ENCODE data around the gene TAS2R16. TPM values are rescaled to one million over a fixed set of nuclear protein-coding genes. Genes with fewer than 3 reads are reported as not detected.

The TAS2R16 gene, protein sequence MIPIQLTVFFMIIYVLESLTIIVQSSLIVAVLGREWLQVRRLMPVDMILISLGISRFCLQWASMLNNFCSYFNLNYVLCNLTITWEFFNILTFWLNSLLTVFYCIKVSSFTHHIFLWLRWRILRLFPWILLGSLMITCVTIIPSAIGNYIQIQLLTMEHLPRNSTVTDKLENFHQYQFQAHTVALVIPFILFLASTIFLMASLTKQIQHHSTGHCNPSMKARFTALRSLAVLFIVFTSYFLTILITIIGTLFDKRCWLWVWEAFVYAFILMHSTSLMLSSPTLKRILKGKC
- not detected in 2 replicates for total RNA-seq (2014; rRNA removed; shearing (Covaris generic))
- polyA plus RNA-seq (2016; fragmentation: Nextera tagmentation; extraction: Ambion mirVana) = not detected in 2 replicates
- long read RNA-seq = 0 reads

DNA sequence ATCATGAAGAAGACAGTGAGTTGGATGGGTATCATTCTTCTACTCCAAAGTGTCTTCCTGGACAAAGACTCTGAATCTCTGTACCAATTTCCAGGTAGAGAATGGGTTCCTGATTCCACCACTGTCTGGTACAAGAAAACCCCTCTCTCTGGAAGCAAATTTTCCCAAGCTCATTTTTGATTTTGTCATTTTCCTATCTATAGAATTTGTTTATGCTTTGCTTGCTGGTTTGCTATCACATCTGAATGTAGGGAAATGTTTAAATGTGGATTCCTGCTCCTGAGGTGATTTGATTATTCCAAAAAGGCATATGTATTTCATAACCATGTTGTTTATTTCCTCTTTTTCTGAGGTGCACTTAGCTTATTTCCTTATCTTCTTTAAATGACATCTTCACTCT lies at the start of gene TAS2R16:
Gene TAS2R16, minus strand, starts transcription at position 101 of the 400 bp plus-strand sequence. Its CDS starts 66 bp downstream, at position 35.
- Histone ChIP-seq H2AFZ (no peak within 1 kb of the TSS), H3K27ac (ENCODE audit: low read depth) (no peak within 1 kb of the TSS), H3K36me3 (ENCODE audit: insufficient read depth) (no peaks in the 10 kb centered on the region), H3K27me3 (ENCODE audit: insufficient read depth) (no peaks in the 10 kb centered on the region), H3K4me3 (no peak within 1 kb of the TSS), H3F3A (replicated peaks; ENCODE audit: low read depth) (no peaks in the 10 kb centered on the region), H3K4me2 (no peak within 1 kb of the TSS), H4K20me1 (replicated peaks; ENCODE audit: insufficient read depth) (no peaks in the 10 kb centered on the region), H3K4me1 (ENCODE audit: insufficient read depth) (no peaks in the 10 kb centered on the region), H3K79me2 (replicated peaks; ENCODE audit: insufficient read depth) (no peaks in the 10 kb centered on the region), H3K9me2 (ENCODE audit: insufficient read depth) (peaks cover 6% of the 10 kb centered on the region; the same call in 1 of the 2 replicates)
- Mint-ChIP-seq H3K27ac (no peak within 1 kb of the TSS), H3K27me3 (ENCODE audit: insufficient read depth, low read depth, poor library complexity) (peaks cover 1% of the 10 kb centered on the region), H3K36me3 (ENCODE audit: low read depth) (no peaks in the 10 kb centered on the region), H3K9me3 (no peaks in the 10 kb centered on the region), H3K4me3 (no peak within 1 kb of the TSS), H3K4me1 (no peaks in the 10 kb centered on the region; the same call in 2 of the 3 replicates)
- ATAC-seq = no peak
- TF ChIP-seq JUNB (IDR thresholded peaks at IDR 0.05; ENCODE audit: unreplicated experiment) (no peak), ZNF331 (CRISPR knock-in tag; IDR thresholded peaks at IDR 0.05; ENCODE audit: low read depth) (no peak), EZH2 (IDR thresholded peaks at IDR 0.05; ENCODE audit: low read depth, unreplicated experiment) (no peak), STAT1 (IDR thresholded peaks at IDR 0.05; ENCODE audit: unreplicated experiment) (no peak), NANOG (IDR thresholded peaks at IDR 0.05; ENCODE audit: borderline replicate concordance) (no peak), POLR2AphosphoS5 (IDR thresholded peaks at IDR 0.05; ENCODE audit: low read depth) (no peak), ZNF114 (CRISPR knock-in tag; IDR thresholded peaks at IDR 0.05) (no peak), EZH2phosphoT487 (IDR thresholded peaks at IDR 0.05; ENCODE audit: unreplicated experiment) (no peak), CREB1 (CRISPR knock-in tag; IDR thresholded peaks at IDR 0.05; ENCODE audit: low read depth) (no peak)
- TF ChIP-seq, protein P1, sequence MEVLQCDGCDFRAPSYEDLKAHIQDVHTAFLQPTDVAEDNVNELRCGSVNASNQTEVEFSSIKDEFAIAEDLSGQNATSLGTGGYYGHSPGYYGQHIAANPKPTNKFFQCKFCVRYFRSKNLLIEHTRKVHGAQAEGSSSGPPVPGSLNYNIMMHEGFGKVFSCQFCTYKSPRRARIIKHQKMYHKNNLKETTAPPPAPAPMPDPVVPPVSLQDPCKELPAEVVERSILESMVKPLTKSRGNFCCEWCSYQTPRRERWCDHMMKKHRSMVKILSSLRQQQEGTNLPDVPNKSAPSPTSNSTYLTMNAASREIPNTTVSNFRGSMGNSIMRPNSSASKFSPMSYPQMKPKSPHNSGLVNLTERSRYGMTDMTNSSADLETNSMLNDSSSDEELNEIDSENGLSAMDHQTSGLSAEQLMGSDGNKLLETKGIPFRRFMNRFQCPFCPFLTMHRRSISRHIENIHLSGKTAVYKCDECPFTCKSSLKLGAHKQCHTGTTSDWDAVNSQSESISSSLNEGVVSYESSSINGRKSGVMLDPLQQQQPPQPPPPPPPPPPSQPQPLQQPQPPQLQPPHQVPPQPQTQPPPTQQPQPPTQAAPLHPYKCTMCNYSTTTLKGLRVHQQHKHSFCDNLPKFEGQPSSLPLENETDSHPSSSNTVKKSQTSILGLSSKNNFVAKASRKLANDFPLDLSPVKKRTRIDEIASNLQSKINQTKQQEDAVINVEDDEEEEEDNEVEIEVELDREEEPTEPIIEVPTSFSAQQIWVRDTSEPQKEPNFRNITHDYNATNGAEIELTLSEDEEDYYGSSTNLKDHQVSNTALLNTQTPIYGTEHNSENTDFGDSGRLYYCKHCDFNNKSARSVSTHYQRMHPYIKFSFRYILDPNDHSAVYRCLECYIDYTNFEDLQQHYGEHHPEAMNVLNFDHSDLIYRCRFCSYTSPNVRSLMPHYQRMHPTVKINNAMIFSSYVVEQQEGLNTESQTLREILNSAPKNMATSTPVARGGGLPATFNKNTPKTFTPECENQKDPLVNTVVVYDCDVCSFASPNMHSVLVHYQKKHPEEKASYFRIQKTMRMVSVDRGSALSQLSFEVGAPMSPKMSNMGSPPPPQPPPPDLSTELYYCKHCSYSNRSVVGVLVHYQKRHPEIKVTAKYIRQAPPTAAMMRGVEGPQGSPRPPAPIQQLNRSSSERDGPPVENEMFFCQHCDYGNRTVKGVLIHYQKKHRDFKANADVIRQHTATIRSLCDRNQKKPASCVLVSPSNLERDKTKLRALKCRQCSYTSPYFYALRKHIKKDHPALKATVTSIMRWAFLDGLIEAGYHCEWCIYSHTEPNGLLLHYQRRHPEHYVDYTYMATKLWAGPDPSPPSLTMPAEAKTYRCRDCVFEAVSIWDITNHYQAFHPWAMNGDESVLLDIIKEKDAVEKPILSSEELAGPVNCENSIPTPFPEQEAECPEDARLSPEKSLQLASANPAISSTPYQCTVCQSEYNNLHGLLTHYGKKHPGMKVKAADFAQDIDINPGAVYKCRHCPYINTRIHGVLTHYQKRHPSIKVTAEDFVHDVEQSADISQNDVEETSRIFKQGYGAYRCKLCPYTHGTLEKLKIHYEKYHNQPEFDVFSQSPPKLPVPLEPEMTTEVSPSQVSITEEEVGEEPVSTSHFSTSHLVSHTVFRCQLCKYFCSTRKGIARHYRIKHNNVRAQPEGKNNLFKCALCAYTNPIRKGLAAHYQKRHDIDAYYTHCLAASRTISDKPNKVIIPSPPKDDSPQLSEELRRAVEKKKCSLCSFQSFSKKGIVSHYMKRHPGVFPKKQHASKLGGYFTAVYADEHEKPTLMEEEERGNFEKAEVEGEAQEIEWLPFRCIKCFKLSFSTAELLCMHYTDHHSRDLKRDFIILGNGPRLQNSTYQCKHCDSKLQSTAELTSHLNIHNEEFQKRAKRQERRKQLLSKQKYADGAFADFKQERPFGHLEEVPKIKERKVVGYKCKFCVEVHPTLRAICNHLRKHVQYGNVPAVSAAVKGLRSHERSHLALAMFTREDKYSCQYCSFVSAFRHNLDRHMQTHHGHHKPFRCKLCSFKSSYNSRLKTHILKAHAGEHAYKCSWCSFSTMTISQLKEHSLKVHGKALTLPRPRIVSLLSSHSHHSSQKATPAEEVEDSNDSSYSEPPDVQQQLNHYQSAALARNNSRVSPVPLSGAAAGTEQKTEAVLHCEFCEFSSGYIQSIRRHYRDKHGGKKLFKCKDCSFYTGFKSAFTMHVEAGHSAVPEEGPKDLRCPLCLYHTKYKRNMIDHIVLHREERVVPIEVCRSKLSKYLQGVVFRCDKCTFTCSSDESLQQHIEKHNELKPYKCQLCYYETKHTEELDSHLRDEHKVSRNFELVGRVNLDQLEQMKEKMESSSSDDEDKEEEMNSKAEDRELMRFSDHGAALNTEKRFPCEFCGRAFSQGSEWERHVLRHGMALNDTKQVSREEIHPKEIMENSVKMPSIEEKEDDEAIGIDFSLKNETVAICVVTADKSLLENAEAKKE (CRISPR knock-in tag; IDR thresholded peaks at IDR 0.05) = no peak
- TF ChIP-seq, protein P2, sequence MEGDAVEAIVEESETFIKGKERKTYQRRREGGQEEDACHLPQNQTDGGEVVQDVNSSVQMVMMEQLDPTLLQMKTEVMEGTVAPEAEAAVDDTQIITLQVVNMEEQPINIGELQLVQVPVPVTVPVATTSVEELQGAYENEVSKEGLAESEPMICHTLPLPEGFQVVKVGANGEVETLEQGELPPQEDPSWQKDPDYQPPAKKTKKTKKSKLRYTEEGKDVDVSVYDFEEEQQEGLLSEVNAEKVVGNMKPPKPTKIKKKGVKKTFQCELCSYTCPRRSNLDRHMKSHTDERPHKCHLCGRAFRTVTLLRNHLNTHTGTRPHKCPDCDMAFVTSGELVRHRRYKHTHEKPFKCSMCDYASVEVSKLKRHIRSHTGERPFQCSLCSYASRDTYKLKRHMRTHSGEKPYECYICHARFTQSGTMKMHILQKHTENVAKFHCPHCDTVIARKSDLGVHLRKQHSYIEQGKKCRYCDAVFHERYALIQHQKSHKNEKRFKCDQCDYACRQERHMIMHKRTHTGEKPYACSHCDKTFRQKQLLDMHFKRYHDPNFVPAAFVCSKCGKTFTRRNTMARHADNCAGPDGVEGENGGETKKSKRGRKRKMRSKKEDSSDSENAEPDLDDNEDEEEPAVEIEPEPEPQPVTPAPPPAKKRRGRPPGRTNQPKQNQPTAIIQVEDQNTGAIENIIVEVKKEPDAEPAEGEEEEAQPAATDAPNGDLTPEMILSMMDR (conservative IDR thresholded peaks at IDR 0.05; ENCODE audit: low read depth in 2 of 2) = no peak
- TF ChIP-seq, protein P3, sequence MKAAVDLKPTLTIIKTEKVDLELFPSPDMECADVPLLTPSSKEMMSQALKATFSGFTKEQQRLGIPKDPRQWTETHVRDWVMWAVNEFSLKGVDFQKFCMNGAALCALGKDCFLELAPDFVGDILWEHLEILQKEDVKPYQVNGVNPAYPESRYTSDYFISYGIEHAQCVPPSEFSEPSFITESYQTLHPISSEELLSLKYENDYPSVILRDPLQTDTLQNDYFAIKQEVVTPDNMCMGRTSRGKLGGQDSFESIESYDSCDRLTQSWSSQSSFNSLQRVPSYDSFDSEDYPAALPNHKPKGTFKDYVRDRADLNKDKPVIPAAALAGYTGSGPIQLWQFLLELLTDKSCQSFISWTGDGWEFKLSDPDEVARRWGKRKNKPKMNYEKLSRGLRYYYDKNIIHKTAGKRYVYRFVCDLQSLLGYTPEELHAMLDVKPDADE (IDR thresholded peaks at IDR 0.05) = no peak
- TF ChIP-seq, protein P4, sequence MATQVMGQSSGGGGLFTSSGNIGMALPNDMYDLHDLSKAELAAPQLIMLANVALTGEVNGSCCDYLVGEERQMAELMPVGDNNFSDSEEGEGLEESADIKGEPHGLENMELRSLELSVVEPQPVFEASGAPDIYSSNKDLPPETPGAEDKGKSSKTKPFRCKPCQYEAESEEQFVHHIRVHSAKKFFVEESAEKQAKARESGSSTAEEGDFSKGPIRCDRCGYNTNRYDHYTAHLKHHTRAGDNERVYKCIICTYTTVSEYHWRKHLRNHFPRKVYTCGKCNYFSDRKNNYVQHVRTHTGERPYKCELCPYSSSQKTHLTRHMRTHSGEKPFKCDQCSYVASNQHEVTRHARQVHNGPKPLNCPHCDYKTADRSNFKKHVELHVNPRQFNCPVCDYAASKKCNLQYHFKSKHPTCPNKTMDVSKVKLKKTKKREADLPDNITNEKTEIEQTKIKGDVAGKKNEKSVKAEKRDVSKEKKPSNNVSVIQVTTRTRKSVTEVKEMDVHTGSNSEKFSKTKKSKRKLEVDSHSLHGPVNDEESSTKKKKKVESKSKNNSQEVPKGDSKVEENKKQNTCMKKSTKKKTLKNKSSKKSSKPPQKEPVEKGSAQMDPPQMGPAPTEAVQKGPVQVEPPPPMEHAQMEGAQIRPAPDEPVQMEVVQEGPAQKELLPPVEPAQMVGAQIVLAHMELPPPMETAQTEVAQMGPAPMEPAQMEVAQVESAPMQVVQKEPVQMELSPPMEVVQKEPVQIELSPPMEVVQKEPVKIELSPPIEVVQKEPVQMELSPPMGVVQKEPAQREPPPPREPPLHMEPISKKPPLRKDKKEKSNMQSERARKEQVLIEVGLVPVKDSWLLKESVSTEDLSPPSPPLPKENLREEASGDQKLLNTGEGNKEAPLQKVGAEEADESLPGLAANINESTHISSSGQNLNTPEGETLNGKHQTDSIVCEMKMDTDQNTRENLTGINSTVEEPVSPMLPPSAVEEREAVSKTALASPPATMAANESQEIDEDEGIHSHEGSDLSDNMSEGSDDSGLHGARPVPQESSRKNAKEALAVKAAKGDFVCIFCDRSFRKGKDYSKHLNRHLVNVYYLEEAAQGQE (IDR thresholded peaks at IDR 0.05; ENCODE audit: unreplicated experiment) = no peak
- DNase-seq (ENCODE audit: low spot score) = no peak
